H9 (cell line): Measurements from ENCODE around the gene SLC1A1. TPM values are rescaled to one million over a fixed set of nuclear protein-coding genes. Genes with fewer than 3 reads are reported as not detected.

Experiments
- DNase-seq: peaks from one replicate; pipeline ENCODE4 v3.0.0-alpha.2; 2017
- H2AFZ ChIP-seq: one replicate; pipeline ENCODE4 v1.6.1; 2013; ENCODE audit warnings: mild to moderate bottlenecking, low read length, control low read depth, moderate library complexity
- H2AK5ac ChIP-seq: 2 replicates; pipeline ENCODE4 v1.6.1; 2013; ENCODE audit warnings: low read length, control low read depth, mixed read lengths; ENCODE audit not compliant: insufficient read length
- H2BK120ac ChIP-seq: one replicate; pipeline ENCODE4 v1.6.1; 2013; ENCODE audit warnings: low read depth, mild to moderate bottlenecking, low read length, control low read depth, inconsistent platforms; ENCODE audit not compliant: poor library complexity, severe bottlenecking
- H2BK12ac ChIP-seq: 2 replicates; pipeline ENCODE4 v1.6.1; 2013; ENCODE audit warnings: low read length, control low read depth, mixed read lengths, low read depth; ENCODE audit not compliant: insufficient read length
- H2BK15ac ChIP-seq: 2 replicates; pipeline ENCODE4 v1.6.1; 2013; ENCODE audit warnings: low read depth, low read length, control low read depth
- H2BK20ac ChIP-seq: one replicate; pipeline ENCODE4 v1.6.1; 2013; ENCODE audit warnings: low read depth, mild to moderate bottlenecking, low read length, control low read depth, inconsistent platforms; ENCODE audit not compliant: poor library complexity, severe bottlenecking
- H2BK5ac ChIP-seq: 2 replicates; pipeline ENCODE4 v1.6.1; 2013; ENCODE audit warnings: low read length, control low read depth, mixed read lengths; ENCODE audit not compliant: insufficient read length
- H3K14ac ChIP-seq: 2 replicates; pipeline ENCODE4 v1.6.1; 2013; ENCODE audit warnings: low read length, control low read depth; ENCODE audit not compliant: insufficient read depth
- H3K18ac ChIP-seq: 2 replicates; pipeline ENCODE4 v1.6.1; 2013; ENCODE audit warnings: low read depth, mild to moderate bottlenecking, mixed read lengths, low read length, control low read depth; ENCODE audit not compliant: insufficient read length
- H3K23ac ChIP-seq: 2 replicates; pipeline ENCODE4 v1.6.1; 2013; ENCODE audit warnings: low read length, control low read depth, mixed read lengths, low read depth; ENCODE audit not compliant: insufficient read length
- H3K23me2 ChIP-seq: 2 replicates; pipeline ENCODE4 v1.6.1; 2013; ENCODE audit warnings: low read depth, mild to moderate bottlenecking, mixed read lengths, low read length, control low read depth; ENCODE audit not compliant: insufficient read length, poor library complexity, severe bottlenecking
- H3K27ac ChIP-seq: 2 replicates; pipeline ENCODE4 v1.5.1; 2013; ENCODE audit warnings: low read length, control low read depth, mixed read lengths, low read depth; ENCODE audit not compliant: insufficient read length
- H3K27me3 ChIP-seq: 2 replicates; pipeline ENCODE4 v1.6.1; 2013; ENCODE audit warnings: low read length, control low read depth, inconsistent platforms; ENCODE audit not compliant: insufficient read depth
- H3K4ac ChIP-seq: 2 replicates; pipeline ENCODE4 v1.6.1; 2013; ENCODE audit warnings: low read depth, mild to moderate bottlenecking, control low read depth, inconsistent platforms, low read length, moderate library complexity
- H3K4me1 ChIP-seq: 2 replicates; pipeline ENCODE4 v1.6.1; 2013; ENCODE audit warnings: low read length, control low read depth, inconsistent platforms; ENCODE audit not compliant: insufficient read depth
- H3K4me2 ChIP-seq: 2 replicates; pipeline ENCODE4 v1.6.1; 2013; ENCODE audit warnings: low read length, control low read depth, mixed read lengths; ENCODE audit not compliant: insufficient read length, insufficient read depth
- H3K56ac ChIP-seq: 2 replicates; pipeline ENCODE4 v1.6.1; 2013; ENCODE audit warnings: low read depth, mild to moderate bottlenecking, mixed read lengths, low read length, control low read depth; ENCODE audit not compliant: insufficient read length
- H3K79me1 ChIP-seq: 2 replicates; pipeline ENCODE4 v1.6.1; 2013; ENCODE audit warnings: low read depth, mild to moderate bottlenecking, moderate library complexity, low read length, control low read depth, inconsistent platforms; ENCODE audit not compliant: insufficient read depth, poor library complexity, severe bottlenecking
- H3K79me2 ChIP-seq: 2 replicates; pipeline ENCODE4 v1.6.1; 2013; ENCODE audit warnings: low read length, control low read depth, inconsistent platforms; ENCODE audit not compliant: insufficient read depth
- H3K9ac ChIP-seq: 2 replicates; pipeline ENCODE4 v1.6.1; 2013; ENCODE audit warnings: low read length, control low read depth, mixed read lengths; ENCODE audit not compliant: insufficient read length; ENCODE audit errors: extremely low read depth
- H3K9me3 ChIP-seq: one replicate; pipeline ENCODE4 v1.6.1; 2013; ENCODE audit warnings: low read depth, low read length, inconsistent platforms; ENCODE audit not compliant: control insufficient read depth
- H3T11ph ChIP-seq: one replicate; pipeline ENCODE4 v1.6.1; 2013; ENCODE audit warnings: mild to moderate bottlenecking, low read length, control low read depth, inconsistent platforms
- H4K20me1 ChIP-seq: one replicate; pipeline ENCODE4 v1.6.1; 2013; ENCODE audit not compliant: control insufficient read depth, insufficient read length, insufficient read depth
- H4K5ac ChIP-seq: 2 replicates; pipeline ENCODE4 v1.6.1; 2013; ENCODE audit warnings: low read depth, mild to moderate bottlenecking, mixed read lengths, low read length, control low read depth; ENCODE audit not compliant: insufficient read length
- H4K8ac ChIP-seq: replicated peaks from 2 replicates; pipeline ENCODE4 v1.6.1; 2013; ENCODE audit warnings: low read length, control low read depth, mixed read lengths, low read depth; ENCODE audit not compliant: insufficient read length
- H4K91ac ChIP-seq: 2 replicates; pipeline ENCODE4 v1.6.1; 2013; ENCODE audit warnings: low read depth, mild to moderate bottlenecking, moderate library complexity, mixed read lengths, low read length, control low read depth; ENCODE audit not compliant: insufficient read length
- H3K27ac Mint-ChIP-seq, 3 experiments: 2 replicates in 2 of 3; 3 replicates in 1 of 3; pipeline ENCODE4 v1.8.0; 2020 to 2021; ENCODE audit warnings: mixed read lengths in 3 of 3, mild to moderate bottlenecking in 1 of 3, moderate library complexity in 1 of 3
- H3K27me3 Mint-ChIP-seq: 2 replicates; pipeline ENCODE4 v1.8.0; 2021; ENCODE audit warnings: low read depth, mild to moderate bottlenecking, moderate library complexity, mixed read lengths
- H3K36me3 Mint-ChIP-seq, 3 experiments: 2 replicates in 2 of 3; 3 replicates in 1 of 3; pipeline ENCODE4 v1.8.0; 2020 to 2021; ENCODE audit warnings: low read depth in 3 of 3, mixed read lengths in 3 of 3; ENCODE audit not compliant: insufficient read depth in 1 of 3
- H3K4me1 Mint-ChIP-seq, 2 experiments: 2 replicates each; pipeline ENCODE4 v1.8.0; 2020; ENCODE audit warnings: mixed read lengths in 2 of 2
- H3K4me3 Mint-ChIP-seq, 2 experiments: 2 replicates in 1 of 2; 3 replicates in 1 of 2; pipeline ENCODE4 v1.8.0; 2020 to 2021; ENCODE audit warnings: mild to moderate bottlenecking in 2 of 2, mixed read lengths in 2 of 2, moderate library complexity in 1 of 2
- H3K9me3 Mint-ChIP-seq, 2 experiments: 2 replicates in 1 of 2; 3 replicates in 1 of 2; pipeline ENCODE4 v1.8.0; 2020; ENCODE audit warnings: mild to moderate bottlenecking in 2 of 2, mixed read lengths in 2 of 2, moderate library complexity in 1 of 2
- WGBS: extraction: QIAGEN DNeasy Blood & Tissue Kit; methylation state at CpG from one replicate; pipeline ENCODE4 v1.1.7; 2013; ENCODE audit warnings: missing lambda C conversion rate, low lambda C conversion rate, mixed read lengths; ENCODE audit not compliant: insufficient read length; ENCODE audit errors: extremely low coverage; 5-methylcytosine and 5-hydroxymethylcytosine counted together
- total RNA-seq: library from RNA; stranded (reverse); gene quantifications from 2 replicates; pipeline ENCODE4 v1.2.1, GENCODE V29; 2021
- TF ChIP-seq, protein P1 (sequence below): fragments of 200-600 bp; sonication (generic); conservative IDR thresholded peaks from 3 replicates; pipeline ENCODE4 v1.8.0; 2021; ENCODE audit warnings: antibody characterized with exemption, mild to moderate bottlenecking

The SLC1A1 gene
- total RNA-seq, 1 experiment from 2014 or later = 4.7 TPM

- no peak for DNase-seq
- Histone ChIP-seq H2BK5ac (no peak overlapping the region), H3K23me2 (peaks cover 14% of the 10 kb centered on the region), H4K8ac (no peak overlapping the region), H2AK5ac (no peak overlapping the region), H3K23ac (no peak overlapping the region), H2BK20ac (no peak overlapping the region), H3K4ac (no peak overlapping the region), H3K79me2 (no peaks in the 10 kb centered on the region), H3K4me2 (no peak overlapping the region), H3K4me1 (no peaks in the 10 kb centered on the region), H3K9ac (no peak overlapping the region), H4K20me1 (no peaks in the 10 kb centered on the region), H3K27me3 (no peaks in the 10 kb centered on the region), H3K79me1 (no peaks in the 10 kb centered on the region), H3K9me3 (no peaks in the 10 kb centered on the region), H2AFZ (no peak overlapping the region), H2BK12ac (no peak overlapping the region), H2BK120ac (no peak overlapping the region), H4K91ac (no peak overlapping the region), H3K27ac (no peak overlapping the region), H3K14ac (no peak overlapping the region), H3K18ac (no peak overlapping the region), H3K56ac (no peak overlapping the region), H4K5ac (no peak overlapping the region), H3T11ph (no peak overlapping the region), H2BK15ac (no peak overlapping the region)
- Mint-ChIP-seq H3K27me3 (peaks cover 14% of the 10 kb centered on the region), H3K27ac (no peak overlapping the region), H3K36me3 (no peaks in the 10 kb centered on the region; a peak in 2 of 7 replicates), H3K4me1 (peaks cover 21 to 25% of the 10 kb centered on the region in 2 experiments), H3K9me3 (no peaks in the 10 kb centered on the region; a peak in 1 of 5 replicates), H3K4me3 (no peak overlapping the region)
- no CpG with 5 or more reads among the region's 2 CpGs for WGBS
- TF ChIP-seq, protein P1, sequence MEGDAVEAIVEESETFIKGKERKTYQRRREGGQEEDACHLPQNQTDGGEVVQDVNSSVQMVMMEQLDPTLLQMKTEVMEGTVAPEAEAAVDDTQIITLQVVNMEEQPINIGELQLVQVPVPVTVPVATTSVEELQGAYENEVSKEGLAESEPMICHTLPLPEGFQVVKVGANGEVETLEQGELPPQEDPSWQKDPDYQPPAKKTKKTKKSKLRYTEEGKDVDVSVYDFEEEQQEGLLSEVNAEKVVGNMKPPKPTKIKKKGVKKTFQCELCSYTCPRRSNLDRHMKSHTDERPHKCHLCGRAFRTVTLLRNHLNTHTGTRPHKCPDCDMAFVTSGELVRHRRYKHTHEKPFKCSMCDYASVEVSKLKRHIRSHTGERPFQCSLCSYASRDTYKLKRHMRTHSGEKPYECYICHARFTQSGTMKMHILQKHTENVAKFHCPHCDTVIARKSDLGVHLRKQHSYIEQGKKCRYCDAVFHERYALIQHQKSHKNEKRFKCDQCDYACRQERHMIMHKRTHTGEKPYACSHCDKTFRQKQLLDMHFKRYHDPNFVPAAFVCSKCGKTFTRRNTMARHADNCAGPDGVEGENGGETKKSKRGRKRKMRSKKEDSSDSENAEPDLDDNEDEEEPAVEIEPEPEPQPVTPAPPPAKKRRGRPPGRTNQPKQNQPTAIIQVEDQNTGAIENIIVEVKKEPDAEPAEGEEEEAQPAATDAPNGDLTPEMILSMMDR = no peak
Observed at GRCh38 chr9:4494332-4494731, 4.1 kb downstream of the SLC1A1 start.
